Activated CD4-positive, CD25-positive, alpha-beta regulatory T cell (primary cell): ENCODE data around the gene DHRS2.
"Not testable (repeated sequence)": the region's sequence is repeated elsewhere in the genome, so short reads cannot be mapped to it uniquely, and the experiment has no call there.

Source experiments
- DNase-seq, 4 experiments: peaks; one replicate each; lab custom pipeline; 2025; lab: John Stamatoyannopoulos, UW

Gene DHRS2

DNA sequence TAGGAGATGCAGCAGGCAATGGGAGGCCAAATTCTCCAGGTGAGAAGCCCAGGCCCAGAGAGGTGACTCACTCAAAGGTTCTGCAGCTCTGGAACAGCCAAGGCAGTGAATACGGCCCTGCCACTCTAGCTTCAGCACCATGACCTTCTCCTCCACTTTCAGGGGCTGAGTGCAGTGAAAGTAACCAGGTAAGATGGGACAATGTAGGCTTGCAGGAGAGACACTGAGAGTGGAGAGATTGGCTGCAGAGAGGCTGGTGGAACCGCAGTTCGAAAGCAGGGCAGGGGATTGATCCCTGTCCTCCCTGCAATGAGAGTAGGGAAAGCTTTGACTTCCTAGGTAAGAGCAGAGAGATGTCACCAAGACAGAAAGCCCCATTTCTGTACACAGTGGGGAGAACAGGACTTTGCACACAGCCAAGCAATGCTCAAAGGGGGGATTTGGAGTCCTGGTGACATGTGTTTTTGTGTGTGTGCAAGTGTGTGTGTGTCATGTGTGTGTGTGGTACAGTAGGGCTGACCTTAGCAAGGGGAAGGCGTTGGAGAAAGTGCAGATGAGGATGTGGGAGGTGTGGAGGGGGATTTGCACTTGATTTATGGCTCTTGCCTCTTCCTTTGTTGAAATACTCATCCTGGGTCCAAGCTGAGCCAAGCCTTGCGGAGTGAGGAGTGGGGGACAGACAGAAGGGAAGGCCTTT is 12.7 kb downstream of the DHRS2 start:
- no peak for DNase-seq

GRCh38 chr14:23650506-23650905 is 14.3 kb downstream of the DHRS2 start:
- no peak for DNase-seq

GRCh38 chr14:23653051-23653450 is 16.9 kb downstream of the DHRS2 start:
- no peak for DNase-seq

DNA sequence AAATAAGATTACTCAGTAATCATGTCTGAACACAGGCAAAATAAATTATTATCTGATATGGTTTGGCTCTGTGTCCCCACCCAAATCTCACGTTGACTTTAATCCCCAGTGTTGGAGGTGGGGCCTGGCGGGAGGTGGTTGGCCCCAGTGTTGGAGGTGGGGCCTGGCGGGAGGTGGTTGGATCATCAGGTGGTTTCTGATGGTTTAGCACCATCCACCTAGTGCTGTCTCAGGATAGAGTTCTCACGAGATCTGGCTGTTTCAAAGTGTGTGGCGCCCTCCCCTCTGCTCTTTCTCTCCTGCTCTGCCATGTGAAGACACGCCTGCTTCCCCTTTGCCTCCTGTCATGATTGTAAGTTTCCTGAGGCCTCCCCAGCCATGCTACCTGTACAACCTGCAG is 18.1 kb downstream of the DHRS2 start:
- no peak for DNase-seq

GRCh38 chr14:23657959-23658470 is 21.9 kb downstream of the DHRS2 start:
- no peak for DNase-seq

DNA sequence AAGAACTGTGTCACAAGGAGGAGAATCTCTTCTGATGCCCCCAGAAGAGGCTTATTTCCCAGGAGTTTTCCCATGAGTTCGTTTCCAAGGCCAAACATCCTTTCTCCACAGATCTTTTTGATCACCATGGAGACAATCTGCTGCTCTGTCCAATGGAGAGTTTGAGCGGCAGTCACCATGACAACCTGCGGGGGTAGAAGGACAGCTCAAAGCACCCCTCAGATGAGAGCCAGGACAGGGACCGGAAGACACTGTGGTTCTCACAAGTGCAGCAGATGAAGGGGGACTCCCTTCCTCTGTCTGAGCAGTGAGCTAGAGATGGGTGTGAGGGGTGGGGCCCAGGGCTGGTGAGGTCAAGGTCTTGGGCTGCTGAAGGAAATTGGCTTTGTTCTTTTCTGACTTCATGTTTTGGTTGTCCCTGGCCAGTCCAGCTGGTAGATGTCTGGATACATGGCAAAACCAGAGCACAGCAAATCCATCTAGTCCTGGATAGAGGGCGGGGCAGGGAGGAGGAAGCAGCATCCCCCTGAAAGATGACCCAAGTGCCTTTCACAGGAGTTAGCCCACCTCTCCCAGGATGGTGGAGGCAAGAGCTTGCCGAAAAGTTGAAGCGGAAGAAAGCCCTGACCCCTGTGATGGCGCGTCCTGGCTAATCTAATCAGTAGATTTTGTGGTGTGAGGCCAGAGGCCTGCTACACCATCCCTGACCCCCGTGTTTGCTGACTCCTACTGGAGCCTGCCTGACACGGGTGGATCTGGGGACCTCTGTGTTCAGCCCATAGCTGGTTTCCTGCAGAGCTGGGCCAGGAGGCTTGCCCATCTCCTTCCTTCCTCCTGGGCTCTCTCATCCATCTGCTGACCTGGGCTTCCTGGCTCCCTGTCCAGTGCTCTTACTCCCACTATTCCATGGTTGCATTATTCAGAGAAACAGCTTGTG is 24.4 kb downstream of the DHRS2 start:
- no peak for DNase-seq

DNA sequence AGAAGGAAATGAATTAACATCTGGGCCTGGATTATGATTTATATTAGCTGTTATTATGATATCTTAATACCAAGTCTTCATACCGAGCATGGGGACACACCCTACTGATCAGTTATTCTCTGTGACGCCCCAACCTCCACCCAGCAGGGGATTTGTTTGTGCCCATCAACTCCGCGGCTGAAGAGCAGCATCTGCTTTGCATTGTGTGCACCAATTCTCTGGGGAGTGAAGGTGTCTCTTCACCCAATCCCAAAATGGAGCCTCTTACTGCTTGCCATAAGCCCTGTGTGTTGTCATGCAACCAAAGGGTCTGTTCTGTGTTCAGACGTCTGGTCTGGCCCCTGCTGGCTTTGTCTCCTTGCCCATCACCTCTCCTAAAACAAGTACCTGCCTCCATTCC is 25.4 kb downstream of the DHRS2 start:
- DNase-seq, result no peak

- DNase-seq, result no peak
These were observed 27.0 kb downstream of the DHRS2 start for GRCh38 chr14:23663127-23663526.

DNA sequence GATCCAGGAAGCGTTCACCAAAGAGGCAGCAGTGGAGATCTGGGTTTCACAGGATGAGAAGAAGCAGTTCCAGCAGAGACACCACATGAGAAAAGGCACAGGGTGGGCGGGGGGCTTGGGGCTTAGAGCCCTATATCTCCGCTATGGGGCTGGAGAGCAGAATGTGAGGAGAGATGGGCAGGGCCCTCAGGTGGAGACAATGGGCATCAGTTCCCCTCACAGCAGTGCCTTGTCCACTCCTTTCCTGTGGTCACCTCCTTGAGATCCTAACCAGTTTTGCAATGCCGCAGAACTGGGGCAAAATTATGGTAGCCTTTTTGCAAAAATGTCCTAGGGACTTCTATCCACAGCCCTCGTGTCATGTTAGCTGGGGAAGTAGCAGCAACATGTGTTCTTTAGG is 27.5 kb downstream of the DHRS2 start:
- no peak for DNase-seq

- DNase-seq, result no peak
These were observed 28.2 kb downstream of the DHRS2 start for GRCh38 chr14:23664207-23664885.

GRCh38 chr14:23665302-23666016 is 29.3 kb downstream of the DHRS2 start:
- DNase-seq, result no peak

GRCh38 chr14:23667134-23667533 is 31.0 kb downstream of the DHRS2 start:
- DNase-seq, result no peak

DNA sequence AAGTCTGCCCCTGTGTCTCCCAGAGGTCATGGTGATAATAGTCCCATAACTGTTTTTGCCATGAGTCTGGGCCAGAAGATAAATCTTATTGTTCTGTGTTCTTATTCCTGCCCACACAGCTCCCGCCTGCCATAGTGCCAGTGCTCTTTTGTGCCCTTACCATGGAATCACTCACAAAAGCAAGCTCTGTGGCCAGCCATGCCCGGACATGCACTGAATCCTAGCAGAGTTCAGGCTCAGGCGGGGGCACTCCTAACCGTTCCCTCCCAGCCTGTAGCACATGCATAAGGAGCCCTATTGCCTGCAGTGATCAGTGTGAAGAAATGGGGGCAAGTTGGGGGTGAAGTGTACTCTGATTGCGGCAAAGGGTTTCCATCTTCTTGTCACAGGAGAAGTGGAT is 33.3 kb downstream of the DHRS2 start:
- no peak for DNase-seq

DNA sequence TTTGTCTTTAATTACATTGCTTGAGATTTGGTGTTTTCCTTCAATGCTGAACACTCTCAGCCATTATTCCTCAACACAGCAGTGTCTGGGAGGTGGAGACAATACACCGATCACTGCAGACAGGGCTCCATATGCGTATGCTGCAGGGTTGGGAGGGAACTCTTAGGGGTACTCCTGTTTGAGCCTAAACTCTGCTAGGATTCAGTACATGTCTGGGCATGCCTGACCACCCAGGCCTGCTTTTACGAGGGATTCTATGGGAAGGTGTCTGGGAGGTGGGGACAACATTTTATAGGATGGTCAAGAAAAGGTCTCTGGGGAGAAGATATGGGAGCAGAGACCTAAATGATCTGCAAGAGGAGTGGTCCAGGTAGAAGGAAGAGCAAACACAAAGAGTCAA is 34.3 kb downstream of the DHRS2 start:
- DNase-seq, result no peak

- no peak for DNase-seq
These were observed 36.0 kb downstream of the DHRS2 start for GRCh38 chr14:23672200-23672599.

DNA sequence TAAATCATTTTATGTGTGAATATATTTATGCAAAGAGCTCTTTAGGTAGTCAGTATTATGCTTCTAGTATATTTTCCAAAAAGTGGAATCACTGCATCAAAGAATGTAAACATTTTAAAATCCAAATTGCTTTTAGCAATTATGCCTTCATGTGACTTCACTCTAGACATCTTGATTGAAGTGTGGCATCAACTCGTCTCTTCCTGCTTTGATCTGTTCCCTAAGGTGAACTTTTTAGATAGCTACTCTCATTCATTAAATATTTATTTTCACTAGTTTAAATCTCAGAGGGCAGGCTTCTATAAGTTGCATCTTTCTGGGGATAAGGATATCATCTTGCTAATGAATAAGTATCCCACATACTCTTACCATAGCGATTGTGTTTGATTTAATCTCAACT is 39.2 kb downstream of the DHRS2 start:
- DNase-seq, result no peak

- no peak for DNase-seq
These were observed 39.7 kb downstream of the DHRS2 start for GRCh38 chr14:23675906-23676305.

GRCh38 chr14:23681337-23681736 is 45.2 kb downstream of the DHRS2 start:
- DNase-seq, result no peak

DNA sequence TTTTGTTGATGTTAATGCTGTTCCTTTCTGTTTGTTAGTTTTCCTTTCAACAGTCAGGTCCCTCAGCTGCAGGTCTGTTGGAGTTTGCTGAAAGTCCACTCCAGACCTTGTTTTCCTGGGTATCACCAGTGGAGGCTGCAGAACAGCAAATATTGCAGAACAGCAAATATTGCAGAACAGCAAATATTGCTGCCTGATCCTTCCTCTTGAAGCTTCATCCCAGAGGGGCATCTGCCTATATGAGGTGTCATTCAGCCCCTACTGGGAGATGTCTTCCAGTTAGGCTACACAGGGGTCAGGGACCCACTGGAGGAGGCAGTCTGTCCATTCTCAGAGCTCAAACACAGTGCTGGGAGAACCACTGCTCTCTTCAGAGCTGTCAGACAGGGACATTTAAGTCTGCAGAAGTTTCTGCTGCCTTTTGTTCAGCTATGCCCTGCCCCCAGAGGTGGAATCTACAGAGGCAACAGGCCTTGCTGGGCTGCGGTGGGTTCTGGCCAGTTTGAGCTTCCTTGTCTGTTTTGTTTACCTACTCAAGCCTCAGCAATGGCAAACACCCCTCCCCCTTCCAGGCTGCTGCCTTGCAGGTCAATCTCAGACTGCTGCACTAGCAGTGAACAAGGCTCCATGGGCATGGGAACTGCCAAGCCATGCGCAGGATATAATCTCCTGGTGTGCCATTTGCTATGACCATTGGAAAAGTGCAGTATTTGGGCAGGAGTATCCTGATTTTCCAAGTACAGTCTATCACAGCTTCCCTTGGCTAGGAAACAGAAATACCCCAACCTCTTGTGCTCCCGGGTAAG is 53.7 kb downstream of the DHRS2 start:
- DNase-seq, result not testable (repeated sequence)

GRCh38 chr14:23692416-23692815 is 56.3 kb downstream of the DHRS2 start:
- DNase-seq, result no peak

DNA sequence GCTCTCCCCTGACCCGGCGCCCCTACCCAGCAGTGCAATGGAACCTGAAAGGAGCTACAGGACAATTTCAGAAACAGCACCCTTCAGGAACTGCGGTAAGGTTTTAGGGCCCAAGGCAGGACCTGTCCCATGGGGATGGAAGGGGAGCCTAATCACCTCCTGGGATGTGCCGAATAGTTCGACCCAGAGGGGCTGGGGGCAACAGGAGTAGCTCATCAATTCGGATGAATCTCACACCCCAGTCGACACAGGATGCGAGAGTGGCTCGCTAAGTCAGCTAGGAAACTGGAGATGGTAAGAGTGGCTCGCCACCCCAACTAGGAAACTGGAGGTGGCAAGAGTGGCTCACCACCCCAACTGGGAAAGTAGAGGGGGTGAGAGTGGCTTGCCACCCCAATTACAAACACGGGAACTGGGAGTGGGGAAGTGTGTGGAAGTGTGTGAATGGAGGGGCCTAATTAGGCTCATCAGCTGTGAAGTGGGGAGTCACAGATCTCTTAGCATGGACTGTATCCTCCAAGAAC is 57.1 kb downstream of the DHRS2 start:
- no peak for DNase-seq
